ENCODE measurements around the gene RALGPS1.

DNA sequence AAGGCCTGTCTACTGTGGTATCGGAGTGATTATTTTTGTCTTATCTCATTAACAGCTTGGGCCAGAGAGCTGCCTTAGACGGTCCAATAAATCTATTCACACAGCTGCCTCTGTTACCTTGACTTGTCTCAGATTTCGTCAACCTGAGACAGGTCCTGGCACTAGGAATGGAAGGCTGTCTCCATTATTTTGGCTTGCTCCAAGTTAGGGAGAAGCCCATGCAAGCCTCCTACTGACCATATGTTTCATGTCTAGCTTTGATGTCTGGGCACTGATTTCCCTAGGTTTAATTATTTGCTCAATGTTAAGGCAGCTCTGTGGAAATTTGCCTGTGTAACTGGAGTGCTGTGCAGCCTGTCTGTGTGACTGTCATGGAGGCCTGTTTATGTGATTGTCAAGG is 12.4 kb upstream of the RALGPS1 start:
- no peak for TF ChIP-seq POLR2A (IDR thresholded peaks at IDR 0.05)
- TF ChIP-seq, protein P1, sequence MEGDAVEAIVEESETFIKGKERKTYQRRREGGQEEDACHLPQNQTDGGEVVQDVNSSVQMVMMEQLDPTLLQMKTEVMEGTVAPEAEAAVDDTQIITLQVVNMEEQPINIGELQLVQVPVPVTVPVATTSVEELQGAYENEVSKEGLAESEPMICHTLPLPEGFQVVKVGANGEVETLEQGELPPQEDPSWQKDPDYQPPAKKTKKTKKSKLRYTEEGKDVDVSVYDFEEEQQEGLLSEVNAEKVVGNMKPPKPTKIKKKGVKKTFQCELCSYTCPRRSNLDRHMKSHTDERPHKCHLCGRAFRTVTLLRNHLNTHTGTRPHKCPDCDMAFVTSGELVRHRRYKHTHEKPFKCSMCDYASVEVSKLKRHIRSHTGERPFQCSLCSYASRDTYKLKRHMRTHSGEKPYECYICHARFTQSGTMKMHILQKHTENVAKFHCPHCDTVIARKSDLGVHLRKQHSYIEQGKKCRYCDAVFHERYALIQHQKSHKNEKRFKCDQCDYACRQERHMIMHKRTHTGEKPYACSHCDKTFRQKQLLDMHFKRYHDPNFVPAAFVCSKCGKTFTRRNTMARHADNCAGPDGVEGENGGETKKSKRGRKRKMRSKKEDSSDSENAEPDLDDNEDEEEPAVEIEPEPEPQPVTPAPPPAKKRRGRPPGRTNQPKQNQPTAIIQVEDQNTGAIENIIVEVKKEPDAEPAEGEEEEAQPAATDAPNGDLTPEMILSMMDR (IDR thresholded peaks at IDR 0.05 in 4 of 5, conservative IDR thresholded peaks at IDR 0.05 in 1 of 5), result no peak

All from gastrocnemius medialis (tissue), 4 donors.